ES-I3 (cell line): ENCODE results near the gene DOK6.

Experiments used
- H3K36me3 ChIP-seq: 2 replicates; pipeline ENCODE4 v1.6.1; 2013; ENCODE audit warnings: mild to moderate bottlenecking, low read length, control low read depth, moderate library complexity; ENCODE audit not compliant: insufficient read depth
- H3K4me1 ChIP-seq: 2 replicates; pipeline ENCODE4 v1.6.1; 2013; ENCODE audit warnings: mild to moderate bottlenecking, control low read depth, low read length; ENCODE audit not compliant: insufficient read depth
- H3K9ac ChIP-seq: 2 replicates; pipeline ENCODE4 v1.6.1; 2013; ENCODE audit warnings: low read depth, mild to moderate bottlenecking, low read length, moderate library complexity
- H3K9me3 ChIP-seq: 2 replicates; pipeline ENCODE4 v1.6.1; 2013; ENCODE audit warnings: mild to moderate bottlenecking, low read length, moderate library complexity; ENCODE audit not compliant: control insufficient read depth, insufficient read depth

Gene DOK6

DNA sequence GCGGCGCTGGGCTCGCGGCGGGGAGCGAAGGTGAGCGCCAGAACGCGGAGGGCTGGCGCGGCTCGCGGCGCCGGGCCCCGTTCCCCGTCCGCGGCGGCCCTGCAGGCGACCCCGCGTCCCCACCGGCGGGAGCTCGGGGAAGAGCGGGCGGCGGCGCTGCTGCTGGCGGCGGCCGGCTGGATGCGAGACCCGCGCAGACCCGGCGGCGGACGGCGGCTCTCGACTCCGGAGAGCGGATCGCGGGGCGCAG lies 213 bp downstream of the DOK6 start:
- peak overlapping the region; percentile 52 for H3K9ac ChIP-seq

DNA sequence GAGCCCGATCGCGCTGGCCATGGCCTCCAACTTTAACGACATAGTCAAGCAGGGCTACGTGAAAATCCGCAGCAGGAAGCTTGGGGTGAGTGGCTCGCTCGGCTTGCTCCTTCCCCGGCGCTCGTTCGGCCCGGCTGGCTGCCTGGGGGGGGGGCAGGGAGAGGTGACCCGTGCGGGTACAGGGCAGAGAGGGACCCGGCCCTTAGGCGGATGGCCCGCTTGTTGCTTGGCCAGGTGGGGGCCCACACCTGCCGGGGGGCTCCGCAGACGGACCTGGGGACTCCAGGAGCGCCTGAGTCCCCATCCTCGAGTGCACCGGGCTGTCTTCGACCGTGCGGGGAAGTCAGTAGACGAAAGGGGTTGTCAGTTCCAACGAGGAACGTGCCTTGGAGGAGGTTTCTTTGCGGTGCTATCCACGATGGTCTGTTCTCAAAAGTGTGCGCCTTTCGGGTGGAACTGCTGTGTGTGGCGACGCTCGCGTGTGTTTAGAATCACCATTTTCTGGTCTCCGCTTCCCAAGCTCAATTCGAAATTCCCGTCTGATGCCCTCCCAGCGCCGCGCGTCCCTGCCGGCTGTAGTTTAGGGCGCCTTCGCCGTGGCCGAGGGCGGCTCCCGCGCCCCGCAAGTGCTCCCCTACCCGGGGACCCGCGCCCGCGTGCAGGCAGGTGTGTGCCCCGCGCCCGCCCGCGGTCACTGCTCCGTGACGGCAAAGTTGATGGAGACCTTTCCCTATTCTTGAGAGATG lies 711 bp downstream of the DOK6 start:
- no peaks in the 10 kb centered on the region for H3K36me3 ChIP-seq
- H3K9me3 ChIP-seq = no peaks in the 10 kb centered on the region
- H3K4me1 ChIP-seq = no peaks in the 10 kb centered on the region; the same call in 1 of the 2 replicates
- H3K9ac ChIP-seq = peak overlapping the region; percentile 52

More for the DNA sequence above, 213 bp downstream of the DOK6 start:
- Histone ChIP-seq H3K36me3 (no peaks in the 10 kb centered on the region), H3K9me3 (no peaks in the 10 kb centered on the region), H3K4me1 (no peaks in the 10 kb centered on the region; the same call in 1 of the 2 replicates)

DNA sequence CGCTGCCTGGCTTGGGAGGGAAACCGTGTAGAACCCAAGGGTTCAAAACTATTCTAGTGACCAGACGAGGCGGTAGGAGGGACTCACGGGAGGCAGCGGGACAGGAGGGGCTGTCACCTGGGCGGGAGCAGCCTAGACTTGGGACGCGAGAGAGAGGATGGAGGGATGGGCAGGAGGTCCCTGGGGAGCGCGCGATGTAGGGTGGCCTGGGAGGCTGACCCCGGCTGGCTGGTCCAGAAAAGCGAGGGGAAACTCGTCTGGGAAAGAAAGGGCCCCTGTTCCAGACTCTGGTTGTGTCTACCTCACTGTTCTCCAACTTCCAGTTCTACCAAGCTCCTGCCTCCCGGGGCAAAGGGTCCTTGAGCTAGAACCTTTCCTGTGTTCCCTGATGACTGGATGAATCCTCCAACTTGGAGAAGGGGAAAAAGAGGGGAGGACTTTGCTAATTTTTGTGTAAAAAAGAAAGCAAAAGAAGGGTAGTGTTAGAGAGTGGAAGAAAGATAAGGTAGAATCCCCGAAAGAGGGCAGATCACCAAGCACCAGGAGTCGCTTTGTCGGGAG lies 1.4 kb downstream of the DOK6 start:
- no peaks in the 10 kb centered on the region; the same call in 1 of the 2 replicates for H3K4me1 ChIP-seq
- no peaks in the 10 kb centered on the region for H3K9me3 ChIP-seq
- peak overlapping the region; percentile 52; the same call in 1 of the 2 replicates for H3K9ac ChIP-seq
- no peaks in the 10 kb centered on the region for H3K36me3 ChIP-seq

DNA sequence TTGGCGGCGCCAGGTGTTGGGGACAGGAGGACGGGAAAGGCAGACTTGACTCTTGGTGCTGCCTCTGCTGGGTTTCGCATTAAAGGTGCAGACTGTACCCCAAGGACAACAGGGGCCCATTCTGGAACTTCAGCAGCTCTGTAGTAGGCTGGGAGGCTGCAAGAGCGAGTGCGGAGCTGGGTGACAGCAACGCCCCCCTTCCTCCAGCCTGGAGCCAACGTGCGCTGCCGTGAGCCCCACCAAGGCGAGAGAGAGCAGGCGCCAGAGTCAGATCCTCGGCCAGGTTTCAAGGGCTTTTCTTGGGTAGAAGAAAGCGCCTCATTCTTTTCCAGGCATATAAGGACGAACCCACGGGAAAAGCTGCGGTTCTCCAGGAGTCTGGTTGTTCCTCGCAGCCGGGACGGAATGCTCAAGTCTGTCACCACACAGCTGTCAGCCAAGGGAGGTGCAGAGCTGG lies 1.9 kb downstream of the DOK6 start:
- Histone ChIP-seq H3K9ac (peak overlapping the region; percentile 52; the same call in 1 of the 2 replicates), H3K36me3 (no peaks in the 10 kb centered on the region), H3K9me3 (no peaks in the 10 kb centered on the region), H3K4me1 (no peaks in the 10 kb centered on the region)

DNA sequence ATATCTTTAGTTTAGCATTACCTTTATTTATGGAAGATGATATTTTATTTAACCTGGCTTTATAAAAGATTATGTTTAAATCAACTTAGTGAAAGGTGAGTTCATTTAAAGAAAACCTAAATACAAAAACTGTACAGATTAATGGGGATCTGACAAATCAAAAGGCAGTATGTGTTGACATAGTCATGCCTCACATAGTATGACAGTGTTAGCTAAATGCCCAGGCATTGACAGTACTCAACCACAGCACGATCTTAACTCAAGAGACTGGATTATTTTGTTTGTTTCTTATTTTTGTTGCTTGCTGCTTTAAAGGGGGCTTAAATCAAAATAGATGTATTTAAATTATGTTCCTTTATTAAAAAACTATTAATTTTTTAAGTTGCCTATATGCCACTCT lies 7.8 kb downstream of the DOK6 start:
- H3K4me1 ChIP-seq = no peaks in the 10 kb centered on the region
- H3K9ac ChIP-seq = no peak overlapping the region
- H3K9me3 ChIP-seq = no peaks in the 10 kb centered on the region
- H3K36me3 ChIP-seq = no peaks in the 10 kb centered on the region

DNA sequence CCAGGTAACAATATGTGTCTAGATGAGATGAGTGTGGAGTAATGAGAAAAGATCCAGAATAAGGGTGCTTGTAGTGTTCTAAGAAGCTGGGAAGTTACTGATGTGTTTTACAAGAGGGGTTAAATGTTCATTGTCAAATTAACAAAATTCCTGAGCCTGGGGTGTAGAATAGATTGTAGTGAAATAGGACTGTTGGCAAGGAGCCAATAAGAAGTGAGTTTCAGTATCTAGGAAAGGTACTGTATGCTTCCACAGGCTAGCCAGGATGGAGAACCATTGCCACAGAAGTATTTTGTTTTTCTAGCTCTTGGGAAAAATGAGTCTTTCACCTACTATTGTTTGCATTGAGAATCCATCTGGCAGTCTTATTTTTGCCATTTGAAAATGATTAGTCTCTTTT lies 10.5 kb downstream of the DOK6 start:
- H3K9ac ChIP-seq = no peak overlapping the region
- no peaks in the 10 kb centered on the region for H3K4me1 ChIP-seq
- H3K9me3 ChIP-seq = no peaks in the 10 kb centered on the region
- H3K36me3 ChIP-seq = no peaks in the 10 kb centered on the region

DNA sequence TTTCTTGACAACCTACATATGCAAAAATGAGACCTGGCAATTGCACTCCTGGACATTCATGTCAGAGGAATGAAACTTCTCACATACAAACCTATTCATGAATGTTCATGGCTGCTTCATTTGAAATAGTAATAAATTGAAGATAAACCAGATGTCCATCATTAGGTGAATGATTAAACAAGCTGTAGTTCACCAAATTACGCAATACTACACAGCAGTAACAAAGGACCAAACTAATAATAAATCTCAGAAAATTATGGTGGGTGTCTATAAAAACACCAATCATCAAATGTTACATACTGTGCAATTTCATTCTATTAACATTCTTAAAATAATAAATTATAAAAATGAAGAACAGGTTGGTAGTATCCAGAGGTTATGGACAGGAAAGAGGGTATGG lies 13.5 kb downstream of the DOK6 start:
- Histone ChIP-seq H3K4me1 (no peaks in the 10 kb centered on the region), H3K9me3 (no peaks in the 10 kb centered on the region), H3K36me3 (no peaks in the 10 kb centered on the region), H3K9ac (no peak overlapping the region)

DNA sequence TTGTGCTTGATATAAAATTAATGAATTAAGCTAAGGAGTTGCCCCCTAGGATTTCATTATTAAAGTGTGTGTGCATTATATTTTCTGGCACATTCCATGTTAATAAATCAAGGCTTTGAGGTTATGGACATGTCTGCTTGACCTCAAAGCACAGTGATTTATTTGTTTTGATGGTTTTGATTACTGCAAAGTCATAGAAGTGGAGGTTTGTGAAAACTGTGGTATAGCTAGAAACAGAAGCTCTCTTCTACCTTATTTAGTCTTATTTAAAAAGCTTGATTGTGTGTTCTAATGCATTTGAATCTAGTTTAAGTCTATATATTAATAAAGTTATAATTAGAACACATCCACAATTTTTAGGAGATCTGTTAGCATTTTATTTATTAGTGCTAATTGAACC lies 32.2 kb downstream of the DOK6 start:
- H3K4me1 ChIP-seq = no peaks in the 10 kb centered on the region
- H3K9me3 ChIP-seq = no peaks in the 10 kb centered on the region

DNA sequence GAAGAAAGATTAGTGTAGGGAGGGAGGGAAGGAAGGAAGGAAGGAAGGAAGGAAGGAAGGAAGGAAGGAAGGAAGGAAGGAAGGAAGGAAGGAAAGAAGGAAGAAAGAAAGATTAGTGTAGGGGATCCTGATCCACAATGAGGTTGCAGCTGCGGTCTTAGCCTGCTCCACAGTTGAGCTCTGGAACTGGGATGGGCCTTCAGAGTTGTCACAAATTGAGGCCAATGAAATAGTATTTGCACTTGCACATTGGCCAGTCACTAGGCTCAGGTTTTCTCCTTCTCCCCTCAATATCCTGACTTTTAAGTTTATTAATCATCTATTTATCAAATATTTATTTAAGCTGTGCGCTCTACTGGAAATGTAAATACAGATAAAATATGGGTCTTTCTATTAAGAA lies 34.3 kb downstream of the DOK6 start:
- no peaks in the 10 kb centered on the region for H3K9me3 ChIP-seq
- no peaks in the 10 kb centered on the region for H3K36me3 ChIP-seq
- H3K9ac ChIP-seq = no peak overlapping the region
- no peaks in the 10 kb centered on the region for H3K4me1 ChIP-seq

More for the DNA sequence above, 32.2 kb downstream of the DOK6 start:
- Histone ChIP-seq H3K9ac (no peak overlapping the region), H3K36me3 (no peaks in the 10 kb centered on the region)

DNA sequence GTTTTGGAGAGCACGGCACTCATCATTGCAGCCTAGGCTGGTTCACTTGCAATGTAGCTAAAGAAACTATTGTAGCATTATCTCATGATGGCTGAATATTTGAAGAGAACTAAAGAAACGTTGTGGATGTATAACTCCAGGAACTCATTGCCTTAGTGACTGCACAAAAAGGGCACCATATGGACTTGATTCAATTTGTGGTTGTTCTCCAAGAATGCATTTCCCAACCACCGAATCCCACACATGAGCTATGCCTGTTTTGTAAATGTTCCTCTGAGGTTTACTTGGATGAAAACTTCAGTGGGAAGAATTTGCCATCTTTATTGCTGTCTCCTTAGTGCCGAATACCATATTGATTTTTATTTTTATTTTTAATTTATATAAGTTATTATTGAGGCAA lies 43.5 kb downstream of the DOK6 start:
- Histone ChIP-seq H3K4me1 (no peaks in the 10 kb centered on the region), H3K9me3 (no peaks in the 10 kb centered on the region), H3K36me3 (no peaks in the 10 kb centered on the region; the same call in 1 of the 2 replicates), H3K9ac (no peak overlapping the region)

DNA sequence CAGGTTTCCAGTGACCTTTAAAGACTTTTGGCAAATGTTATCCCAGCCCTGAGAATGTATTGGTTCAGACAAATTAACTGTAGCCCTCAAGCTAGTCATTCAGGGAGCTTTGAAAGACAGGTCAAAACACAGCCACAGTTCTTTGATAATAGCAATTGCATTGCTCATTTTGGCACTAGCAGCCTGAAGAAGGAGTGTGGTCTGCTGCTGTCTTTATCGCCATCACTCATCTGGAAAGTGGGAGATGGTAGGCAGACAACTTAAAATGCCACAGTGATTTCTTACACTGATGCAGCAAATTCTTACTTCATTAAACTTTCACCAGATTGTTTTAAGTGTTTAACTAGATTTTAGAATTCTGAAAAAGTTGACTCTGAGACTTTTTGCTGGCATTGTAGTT lies 47.2 kb downstream of the DOK6 start:
- Histone ChIP-seq H3K9me3 (no peaks in the 10 kb centered on the region), H3K36me3 (no peaks in the 10 kb centered on the region; the same call in 1 of the 2 replicates), H3K9ac (no peak overlapping the region)

DNA sequence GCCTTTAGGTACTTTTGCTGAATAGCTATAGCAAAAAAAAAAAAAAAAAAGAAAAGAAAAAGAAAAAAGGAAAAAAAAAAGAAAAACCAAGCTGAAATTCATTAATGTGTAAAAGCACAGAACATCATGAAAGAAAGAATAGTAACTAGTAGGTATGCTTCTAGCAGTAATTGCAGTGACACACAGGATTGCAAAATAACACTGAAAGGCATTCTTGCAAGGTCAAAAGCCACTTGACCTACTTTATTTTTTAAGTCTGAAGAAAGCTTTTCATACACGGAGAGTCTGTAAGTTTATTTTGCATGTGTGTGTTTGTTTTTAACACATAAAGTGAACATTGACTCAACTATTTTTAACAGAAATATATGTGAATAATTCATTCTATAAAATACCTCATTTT lies 54.4 kb downstream of the DOK6 start:
- Histone ChIP-seq H3K9ac (no peak overlapping the region), H3K36me3 (no peaks in the 10 kb centered on the region), H3K9me3 (no peaks in the 10 kb centered on the region), H3K4me1 (no peaks in the 10 kb centered on the region)

More for the DNA sequence above, 47.2 kb downstream of the DOK6 start:
- no peaks in the 10 kb centered on the region for H3K4me1 ChIP-seq

DNA sequence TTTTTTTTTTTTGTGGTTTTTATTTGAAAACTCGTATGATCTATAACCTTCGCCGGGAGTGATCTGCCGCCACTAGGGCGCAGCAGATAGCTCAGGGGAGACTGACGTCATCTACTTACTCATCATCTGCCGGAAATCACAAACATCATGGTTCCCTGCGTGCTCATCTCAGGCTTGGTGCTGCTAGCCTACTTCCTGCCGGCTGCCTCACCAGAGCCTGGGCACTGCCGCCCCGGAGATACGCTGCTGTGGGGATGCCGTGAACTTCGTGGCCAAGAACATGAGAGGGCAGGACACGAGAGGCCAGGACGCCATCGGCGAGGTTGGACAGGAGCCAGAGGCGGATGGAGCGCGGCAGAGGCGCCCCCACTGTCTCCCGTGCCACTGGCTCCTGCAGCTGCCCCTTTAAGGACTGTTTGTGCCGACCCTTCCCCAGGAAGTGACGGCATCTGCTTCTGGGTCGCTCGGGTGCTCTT lies 68.8 kb downstream of the DOK6 start:
- Histone ChIP-seq H3K36me3 (no peaks in the 10 kb centered on the region), H3K9me3 (no peaks in the 10 kb centered on the region), H3K9ac (no peak overlapping the region), H3K4me1 (no peaks in the 10 kb centered on the region)

DNA sequence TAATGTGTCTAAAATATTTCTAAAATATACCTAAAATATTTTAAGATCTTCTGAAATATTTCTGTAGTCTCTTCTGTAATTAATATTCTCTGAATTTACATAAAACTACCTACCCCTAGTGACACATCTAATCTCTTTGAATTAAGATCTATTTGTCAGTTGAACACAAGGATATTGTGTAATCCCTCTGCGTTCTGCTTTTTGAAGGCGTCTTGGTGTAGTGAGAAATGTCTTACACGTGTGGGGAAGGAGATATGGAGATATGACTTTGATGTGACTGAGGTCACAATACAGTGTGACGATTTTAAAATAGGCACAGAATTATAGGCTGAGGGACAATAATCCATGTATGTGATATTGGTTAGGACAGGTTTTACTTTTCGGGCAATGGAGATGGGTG lies 79.8 kb downstream of the DOK6 start:
- no peaks in the 10 kb centered on the region for H3K9me3 ChIP-seq
- peaks cover 4% of the 10 kb centered on the region; the same call in 1 of the 2 replicates for H3K4me1 ChIP-seq
- H3K9ac ChIP-seq = no peak overlapping the region
- no peaks in the 10 kb centered on the region for H3K36me3 ChIP-seq

DNA sequence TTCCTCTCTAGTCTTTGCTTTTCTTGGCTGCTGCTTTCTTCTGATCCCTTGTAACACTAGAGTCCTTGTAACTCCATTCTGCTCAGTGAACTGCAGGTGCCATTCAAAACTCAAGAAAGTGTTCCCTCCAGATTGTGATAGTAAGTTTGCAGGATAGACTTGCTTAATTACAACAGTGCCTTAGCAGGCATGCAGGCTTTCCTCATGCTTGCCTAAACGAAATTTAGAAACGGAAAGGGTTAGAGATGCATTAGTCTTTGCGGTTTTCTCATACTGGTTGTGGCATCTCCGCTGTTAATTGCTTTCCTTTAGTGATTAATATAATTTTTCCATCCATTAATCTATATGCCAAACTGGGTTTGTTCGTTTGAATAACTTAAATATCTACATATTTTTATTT lies 82.9 kb downstream of the DOK6 start:
- no peaks in the 10 kb centered on the region for H3K36me3 ChIP-seq
- no peak overlapping the region for H3K9ac ChIP-seq
- no peaks in the 10 kb centered on the region for H3K9me3 ChIP-seq
- peaks cover 4% of the 10 kb centered on the region; the same call in 1 of the 2 replicates for H3K4me1 ChIP-seq
